CD4-positive, alpha-beta T cell treated with Interleukin-6 for 4 hours (primary cell): ENCODE measurements around the gene LTK.

Source experiments
- DNase-seq: peaks from one replicate; pipeline ENCODE4 v3.0.0-alpha.2; 2020; ENCODE audit warnings: mixed read lengths

The LTK gene

DNA sequence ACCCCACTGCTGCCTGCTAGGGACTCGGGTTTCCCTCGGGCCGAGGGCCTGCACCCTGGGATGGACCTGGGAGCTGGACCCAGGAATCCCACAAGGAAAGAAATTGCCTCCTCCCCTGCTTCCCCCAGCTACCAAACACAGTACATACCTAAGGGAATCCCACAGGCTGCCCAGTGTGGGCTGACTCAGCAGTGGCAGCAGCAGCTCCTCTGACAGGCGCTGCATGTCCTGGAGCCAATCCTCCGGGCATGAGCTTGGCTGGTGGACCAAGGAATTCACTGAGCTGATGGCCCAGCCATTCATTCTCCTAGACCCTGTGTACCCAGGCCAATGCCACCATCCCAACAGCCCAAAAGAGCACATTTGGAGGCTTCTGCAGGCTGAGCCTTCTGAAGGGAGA is 9.5 kb upstream of the LTK start:
- DNase-seq: no peak

DNA sequence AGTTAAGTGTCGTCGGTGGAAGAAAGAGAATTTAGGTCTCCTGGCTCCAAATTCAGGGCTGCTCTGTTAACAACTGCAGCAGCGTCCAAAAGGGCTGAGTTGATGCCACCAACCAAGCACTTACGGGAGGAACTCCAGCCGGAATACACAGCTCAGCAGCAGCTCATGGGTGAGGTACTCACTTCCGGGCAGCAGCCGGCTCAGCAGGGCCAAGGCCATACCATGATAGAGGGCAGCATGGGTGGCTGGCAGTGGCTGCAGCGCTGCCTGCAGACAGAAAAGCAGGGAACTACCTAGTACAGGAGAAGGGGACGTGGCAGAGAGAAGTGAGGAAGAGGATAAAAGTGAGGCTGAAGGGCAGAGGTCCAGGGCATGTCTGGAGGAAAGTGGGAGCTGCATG is 8.0 kb upstream of the LTK start:
- DNase-seq: no peak

DNA sequence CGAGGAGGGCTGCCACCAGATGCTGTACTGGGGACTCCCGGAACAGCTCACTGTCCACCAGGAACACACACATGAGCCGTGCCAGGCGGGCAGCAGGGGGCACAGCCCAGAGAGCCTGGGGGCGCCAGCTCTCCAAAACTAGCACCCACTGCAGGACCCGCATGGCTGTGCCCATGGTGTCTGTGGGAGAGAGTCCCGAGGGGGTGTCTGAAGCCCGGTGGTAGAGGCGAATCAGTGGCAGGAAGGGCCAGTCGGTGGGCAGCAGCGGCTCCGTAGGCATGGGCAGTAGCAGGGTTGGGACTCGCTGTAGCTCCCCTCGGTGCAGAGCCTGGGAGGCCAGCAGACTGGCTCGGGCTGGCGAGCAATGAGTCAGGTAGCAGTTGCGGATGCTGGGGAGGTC is 7.0 kb upstream of the LTK start:
- DNase-seq: no peak

DNA sequence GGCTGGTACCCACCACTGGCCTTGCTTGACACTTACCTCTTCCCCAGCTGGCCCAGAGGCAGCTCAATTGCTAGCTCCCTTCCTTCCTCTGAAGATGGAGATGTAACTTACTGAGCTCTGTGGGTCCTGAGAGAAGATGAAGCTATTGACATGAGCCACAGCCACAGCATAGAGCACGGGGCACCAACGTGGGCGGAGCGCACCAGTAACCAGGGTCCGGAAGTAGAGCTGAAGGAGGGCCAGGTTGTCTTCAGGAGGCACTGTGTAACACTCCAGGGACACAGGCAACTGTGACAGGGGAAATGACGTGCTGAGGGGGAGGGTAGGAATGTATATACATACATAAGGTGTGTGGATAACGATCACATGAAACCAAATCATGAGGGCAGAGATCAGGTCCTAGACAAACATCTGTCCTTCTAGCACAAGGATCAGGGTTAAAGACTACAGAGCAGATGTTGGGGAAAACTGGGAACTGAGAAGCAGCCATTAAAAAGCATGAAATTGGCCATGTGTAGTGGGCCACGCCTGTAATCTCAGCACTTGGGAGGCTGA is 4.3 kb upstream of the LTK start:
- DNase-seq: no peak

DNA sequence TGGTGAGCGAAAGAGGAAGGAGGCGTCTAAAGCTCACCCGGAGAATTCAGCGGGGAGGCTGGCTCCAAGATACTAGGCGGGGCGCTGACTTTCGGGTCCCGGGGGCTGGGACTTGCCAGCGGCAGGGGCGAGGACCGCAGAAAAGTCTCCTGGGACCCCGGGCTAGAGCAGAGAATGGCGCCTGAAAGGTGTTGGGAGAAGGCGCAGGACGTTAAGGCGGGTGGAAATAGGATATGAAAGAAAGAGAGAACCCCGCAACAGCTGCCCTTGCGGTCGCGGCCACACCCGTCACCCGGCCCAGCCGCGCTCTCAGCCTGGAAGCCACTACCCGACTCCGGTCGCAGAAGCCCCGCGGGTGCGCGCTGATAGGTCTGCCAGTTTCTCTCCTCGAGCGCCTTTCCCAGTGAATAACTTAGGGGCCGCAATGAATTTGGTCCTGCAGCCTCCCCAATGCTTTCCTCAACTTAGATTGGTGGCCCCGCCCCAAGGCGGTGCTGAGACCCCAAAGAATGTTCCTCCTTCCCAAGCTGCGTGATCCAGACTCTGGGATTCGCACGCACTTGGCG is 604 bp downstream of the LTK start:
- peak; percentile 43 for DNase-seq

DNA sequence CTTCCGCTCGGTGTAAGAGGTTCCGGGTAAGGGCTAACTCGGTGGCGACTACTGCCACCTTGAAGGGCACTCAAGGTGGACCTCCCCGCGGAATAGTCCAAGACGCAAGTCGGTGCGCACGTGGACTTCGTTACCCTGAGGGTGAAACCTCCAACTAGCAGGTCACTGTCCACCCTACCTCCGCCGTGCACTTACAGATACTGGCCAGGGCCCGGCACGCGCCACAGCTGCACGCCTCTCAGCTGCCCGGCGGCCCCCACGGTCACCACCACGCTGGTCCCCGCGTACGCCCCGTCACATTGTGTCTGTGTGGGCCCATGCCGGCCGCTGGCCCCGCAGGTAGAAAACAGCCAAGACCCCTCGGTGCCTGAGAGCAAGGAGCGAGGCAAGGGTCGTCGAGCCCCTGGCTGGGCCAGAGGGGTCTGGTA is 1.1 kb downstream of the LTK start:
- DNase-seq: no peak

DNA sequence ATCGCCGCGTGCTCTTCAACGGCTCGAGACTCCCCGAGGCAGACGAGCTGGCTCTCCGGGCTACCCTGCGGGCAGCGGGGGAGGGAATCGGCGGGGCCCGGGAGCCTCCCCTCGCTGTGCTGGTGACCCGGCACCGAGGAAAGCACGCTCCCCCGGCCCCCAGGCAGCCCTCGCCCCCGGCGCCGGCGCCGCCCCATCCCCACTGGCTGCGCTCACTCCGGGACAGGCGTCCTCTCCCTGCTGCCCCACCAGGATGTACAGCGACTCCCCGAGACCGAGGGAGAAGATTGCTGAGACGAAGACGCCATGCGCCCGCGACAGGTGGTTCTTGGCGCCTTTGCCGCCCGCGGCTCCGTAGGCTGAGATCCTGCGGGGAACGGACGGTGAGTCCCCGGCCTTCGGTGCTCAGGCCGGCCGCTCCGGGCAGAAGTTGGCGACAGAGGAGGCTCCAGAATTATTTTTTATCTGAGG is 1.7 kb downstream of the LTK start:
- DNase-seq: peak; percentile 29

DNA sequence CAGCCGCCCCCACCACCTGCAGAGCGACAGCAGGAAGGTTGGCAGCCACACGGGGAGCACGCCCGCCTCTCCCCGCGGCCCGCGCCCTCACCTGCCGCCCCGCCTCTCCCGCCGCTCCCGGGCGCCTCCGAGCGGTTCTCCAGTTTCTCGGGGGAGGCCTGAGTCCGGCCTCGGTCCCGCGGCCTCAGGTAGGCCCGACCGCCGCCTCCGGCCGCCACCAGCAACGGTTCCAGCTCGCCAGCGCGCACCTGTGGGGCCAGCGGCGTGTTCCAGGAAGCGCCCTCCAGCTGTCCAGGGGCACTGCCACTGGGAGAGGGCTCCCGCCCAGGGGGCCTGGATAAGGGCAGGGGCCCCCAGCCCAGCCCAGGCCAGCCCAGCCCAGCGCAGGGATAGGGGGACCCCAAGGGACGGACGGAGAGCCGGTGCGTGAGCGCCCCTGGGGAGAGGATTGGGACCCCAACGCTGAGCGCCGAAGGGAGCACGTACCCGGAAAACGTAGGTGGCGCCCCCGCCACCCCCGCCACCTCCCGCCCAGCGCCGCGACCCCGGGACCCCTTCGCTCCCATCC is 2.2 kb downstream of the LTK start:
- DNase-seq: no peak

DNA sequence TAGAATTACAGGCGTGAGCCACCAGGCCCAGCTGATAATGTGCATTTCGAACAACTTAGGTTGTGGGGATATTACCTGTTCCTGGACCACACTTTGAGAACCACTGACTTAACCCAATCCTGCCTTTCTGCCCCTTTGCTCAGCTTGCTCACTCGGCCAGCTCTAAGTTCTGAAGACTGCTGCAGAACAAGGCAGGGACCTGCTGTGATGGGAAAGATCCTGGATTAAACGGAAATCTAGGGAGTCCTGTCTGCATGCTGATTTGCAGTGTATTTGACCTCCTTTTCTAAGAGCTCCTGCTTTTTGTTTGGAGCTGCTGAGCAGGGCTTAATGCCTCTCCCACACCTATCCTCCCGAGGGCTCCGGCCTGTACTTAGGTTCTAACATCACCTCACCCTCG is 2.9 kb downstream of the LTK start:
- no peak for DNase-seq

DNA sequence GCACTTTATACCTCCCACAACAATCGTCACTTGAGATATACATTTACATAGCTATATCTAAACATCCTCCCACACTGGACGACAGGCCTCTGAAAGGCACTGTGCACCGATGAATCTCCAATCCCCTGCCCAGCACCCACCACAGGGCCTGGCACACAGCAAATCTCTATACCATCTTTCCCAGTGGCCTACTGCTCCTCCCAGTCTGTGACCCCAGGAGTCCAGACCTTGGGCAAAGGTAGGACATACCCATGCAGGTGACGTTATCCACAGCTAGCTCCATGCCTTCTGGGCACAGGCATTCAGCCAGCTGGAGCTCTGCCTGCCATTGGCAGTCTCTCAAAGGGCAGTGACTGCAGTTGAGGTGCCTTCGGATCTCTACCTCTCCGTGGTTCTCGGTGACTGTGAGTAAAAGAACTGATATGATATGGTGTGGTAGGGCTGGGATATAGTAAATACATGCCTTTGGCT is 5.8 kb downstream of the LTK start:
- no peak for DNase-seq

DNA sequence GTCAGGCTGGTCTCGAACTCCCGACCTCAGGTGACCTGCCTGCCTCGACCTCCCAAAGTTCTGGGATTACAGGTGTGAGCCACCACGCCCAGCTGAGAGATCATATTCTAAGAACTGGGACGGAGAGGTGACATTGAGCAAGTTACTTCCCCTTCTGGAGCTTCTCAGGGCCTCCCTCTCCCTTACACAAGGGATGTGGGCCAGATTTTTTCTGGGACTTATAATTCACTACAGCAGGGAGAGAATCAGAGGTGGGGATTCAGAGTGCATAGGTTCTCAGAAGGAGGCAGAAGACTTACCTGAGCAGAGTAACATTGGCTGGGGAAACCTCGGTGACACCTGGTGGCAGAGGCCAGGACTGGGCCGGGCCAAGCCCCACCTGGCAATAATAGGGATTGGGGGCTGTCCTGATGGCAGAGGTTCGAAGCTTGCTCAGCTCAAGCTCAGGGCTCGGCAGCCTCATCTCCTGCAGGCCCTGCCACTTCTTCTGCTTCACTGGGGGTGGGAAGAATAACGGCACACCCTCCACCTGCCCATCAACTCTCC is 6.8 kb downstream of the LTK start:
- DNase-seq: peak; percentile 18

DNA sequence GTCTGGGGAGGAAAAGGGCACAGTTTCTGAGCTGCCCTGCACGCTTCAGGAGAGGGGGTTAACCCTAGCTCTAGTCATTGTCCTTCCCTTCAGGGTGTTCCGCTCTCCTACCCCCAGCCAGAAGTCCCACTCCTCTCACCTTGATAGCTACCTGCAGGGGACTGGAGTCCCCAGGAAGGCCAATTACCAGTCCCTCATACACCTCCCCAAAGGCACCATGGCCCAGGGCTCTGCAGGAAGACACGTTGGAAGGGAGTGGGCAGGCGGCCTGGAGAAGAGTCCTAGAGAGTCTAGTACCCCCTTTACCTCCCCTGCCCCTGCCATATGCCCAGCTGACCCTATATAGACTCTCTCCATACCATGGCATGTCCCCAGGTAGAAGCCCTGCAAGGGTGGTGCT is 7.9 kb downstream of the LTK start:
- no peak for DNase-seq

DNA sequence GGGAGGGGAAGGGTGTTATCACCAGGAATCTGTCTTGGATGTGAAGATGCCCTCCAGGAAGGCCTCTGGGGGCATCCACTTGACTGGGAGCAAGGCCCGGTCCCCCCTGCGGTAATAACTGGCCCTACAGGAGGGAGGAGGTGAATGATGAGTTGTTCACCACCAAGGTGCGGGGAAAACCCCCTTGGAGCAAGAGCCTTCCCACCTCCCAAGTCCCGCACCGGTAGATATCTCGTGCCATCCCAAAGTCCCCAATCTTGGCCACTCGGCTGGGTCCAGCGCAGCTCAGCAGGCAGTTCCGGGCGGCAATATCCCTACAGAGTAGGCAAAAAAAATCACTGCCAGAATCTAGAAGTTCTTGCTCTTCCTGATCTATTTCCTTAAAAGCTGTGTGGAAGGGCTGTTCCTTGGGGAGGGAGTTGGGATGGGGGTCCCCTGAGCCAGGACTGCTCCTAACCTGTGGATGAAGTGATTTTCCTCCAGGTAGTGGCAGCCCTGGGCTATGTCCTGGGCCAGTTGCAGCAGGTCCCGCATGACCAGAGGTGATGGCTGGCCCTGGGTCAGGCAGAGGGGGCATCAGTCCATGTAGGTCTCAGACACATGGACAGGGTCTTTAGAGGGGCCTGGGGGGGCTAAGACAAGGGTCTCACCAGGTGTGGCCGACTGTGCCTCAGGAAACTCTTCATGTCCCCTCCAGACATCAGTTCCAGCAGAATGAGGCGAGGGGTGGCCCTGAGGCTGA is 8.7 kb downstream of the LTK start:
- DNase-seq: no peak

DNA sequence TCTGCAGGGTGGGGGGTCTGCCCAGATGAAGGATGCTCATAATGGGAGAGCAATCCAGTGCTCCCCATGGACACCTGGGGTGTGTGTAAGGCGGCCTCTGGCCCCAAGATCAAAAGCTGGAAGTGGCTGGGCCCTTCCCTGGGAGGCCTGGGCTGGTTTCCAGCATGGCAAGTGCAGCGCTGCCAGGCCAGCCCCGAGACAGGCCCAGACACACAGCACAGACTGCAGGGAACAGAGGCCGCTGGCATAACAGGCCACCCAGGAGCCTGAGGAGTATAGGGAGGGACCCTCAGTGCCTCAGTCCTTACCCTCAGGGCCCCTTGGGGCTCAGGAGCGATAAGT is 10.0 kb downstream of the LTK start:
- DNase-seq: no peak

DNA sequence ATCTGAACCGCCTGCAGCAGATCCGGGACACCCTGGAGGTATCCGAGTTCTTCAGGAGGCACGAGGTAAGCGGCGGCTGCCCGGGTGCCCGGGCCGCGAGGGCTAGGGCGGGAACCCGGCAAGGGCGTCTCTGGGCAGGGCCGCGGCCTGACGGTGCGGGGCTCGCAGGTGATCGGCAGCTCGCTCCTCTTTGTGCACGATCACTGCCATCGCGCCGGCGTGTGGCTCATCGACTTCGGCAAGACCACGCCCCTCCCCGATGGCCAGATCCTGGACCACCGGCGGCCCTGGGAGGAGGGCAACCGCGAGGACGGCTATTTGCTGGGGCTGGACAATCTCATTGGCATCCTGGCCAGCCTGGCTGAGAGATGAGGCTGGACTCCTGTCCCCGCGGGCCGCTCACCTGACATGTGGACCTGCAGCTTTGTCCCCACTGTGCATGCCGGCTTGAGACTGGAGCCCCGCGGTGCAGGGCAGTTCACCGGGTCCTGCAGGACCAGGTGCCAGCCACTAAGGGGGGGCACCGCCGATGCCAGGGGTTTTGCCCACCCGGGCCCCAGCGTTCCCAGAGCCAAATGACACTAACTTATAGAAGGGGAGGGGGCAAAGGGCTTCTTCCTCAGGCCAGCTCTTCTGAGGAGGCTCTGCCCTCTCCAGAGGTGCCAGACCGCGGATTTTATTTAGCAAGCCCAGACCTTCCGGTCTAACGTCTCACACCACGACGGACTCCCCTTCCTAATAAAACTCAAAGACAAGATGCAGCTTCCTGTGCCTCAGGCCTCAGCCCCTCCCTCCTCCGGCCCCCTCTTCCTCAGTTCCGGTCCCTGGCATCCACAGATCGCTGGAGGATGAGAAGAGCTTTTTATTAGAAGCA is 10.6 kb downstream of the LTK start:
- peak; percentile 14 for DNase-seq

DNA sequence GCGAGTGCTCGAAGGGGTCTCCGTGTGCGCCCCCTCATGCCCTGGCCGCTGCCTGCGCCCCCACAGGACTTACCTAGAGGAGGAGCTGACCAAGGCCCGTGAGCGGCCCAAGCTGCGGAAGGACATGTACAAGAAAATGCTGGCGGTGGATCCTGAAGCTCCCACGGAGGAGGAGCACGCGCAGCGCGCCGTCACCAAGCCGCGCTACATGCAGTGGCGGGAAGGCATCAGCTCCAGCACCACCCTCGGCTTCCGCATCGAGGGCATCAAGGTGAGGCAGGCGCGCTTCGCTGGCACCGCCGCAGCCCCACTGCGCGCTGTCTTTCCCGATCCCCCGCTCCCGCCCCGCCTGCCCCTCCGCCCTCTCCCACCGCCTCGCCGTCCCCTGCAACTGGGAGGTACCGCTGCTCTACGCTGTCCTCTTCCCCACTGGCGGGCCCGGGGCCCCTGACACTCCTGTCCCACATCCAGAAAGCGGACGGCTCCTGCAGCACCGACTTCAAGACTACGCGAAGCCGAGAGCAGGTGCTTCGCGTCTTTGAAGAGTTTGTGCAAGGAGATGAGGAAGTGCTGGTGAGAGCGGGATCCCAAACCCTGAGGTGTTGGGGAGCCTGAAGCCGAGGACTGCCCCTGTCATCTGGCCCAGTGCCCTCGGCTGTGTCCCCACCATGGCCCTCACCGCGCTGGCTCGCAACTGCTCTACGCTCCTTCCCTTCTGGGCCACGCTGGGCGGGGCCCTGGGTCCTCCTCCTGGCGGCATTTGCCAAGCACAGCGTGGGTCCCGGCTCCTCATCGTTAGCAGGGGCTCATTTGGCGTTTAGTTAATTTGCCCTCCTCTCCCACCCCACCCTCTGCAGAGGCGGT is 11.5 kb downstream of the LTK start:
- peak; percentile 63 for DNase-seq

DNA sequence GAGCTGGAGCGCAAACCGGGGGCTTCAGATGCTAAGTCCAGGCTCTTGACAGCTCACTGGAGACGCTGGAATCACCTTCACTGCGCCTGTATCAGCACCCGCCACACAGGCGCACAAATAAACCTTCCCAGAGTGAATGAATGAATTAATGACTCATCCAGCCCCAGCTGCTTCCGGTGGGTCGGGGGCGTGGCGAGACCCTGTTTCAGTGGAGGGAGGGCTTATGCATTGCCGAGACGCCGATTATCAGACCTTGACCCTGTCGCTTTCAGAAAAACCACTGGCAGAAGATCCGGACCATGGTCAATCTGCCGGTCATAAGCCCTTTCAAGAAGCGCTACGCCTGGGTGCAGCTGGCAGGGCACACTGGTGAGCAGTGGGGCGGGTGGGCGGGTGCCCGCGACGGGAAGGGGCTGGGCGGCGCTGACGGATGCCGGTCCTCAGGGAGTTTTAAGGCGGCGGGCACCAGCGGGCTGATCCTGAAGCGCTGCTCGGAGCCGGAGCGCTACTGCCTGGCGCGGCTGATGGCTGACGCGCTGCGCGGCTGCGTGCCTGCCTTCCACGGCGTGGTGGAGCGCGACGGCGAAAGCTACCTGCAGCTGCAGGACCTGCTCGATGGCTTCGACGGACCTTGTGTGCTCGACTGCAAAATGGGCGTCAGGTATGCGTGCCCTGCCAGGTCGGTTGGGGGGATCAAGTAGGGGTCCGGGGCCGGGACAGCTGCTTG is 12.3 kb downstream of the LTK start:
- DNase-seq: peak; percentile 49

DNA sequence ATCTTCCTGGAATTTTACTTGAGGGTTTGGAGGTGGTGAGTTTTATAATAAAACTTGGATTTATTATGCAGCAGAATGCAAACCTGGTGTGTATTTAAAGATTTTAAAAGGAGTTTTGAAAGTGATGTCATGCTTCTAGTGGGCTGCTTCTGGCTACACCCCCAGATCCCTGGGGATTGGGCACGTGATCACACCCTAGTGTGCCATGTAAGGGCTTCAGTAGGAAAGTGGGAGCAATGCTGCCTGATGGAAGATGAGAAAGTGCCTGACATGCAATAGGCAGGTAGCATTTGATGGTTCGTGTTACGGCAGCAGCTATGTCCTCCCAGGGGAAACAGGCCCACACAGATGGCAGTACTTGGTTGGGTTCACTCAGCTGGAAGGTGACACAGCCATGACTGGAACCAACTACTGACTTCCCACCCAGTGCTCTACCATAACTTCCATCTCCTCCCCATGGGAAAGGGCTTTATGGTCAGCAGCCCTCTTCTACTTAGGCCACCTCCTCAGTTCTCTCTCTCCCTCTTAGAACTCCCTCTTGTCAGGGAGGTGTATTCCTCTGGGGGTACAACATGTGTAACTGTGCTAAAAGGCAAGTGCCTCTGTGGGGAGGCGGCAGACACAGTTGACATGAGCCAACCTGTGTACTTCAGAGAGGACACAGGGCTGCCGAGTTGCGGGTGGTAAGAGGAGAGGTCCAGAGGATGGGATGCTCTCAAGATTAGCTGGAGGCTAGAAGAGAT is 14.3 kb downstream of the LTK start:
- no peak for DNase-seq

DNA sequence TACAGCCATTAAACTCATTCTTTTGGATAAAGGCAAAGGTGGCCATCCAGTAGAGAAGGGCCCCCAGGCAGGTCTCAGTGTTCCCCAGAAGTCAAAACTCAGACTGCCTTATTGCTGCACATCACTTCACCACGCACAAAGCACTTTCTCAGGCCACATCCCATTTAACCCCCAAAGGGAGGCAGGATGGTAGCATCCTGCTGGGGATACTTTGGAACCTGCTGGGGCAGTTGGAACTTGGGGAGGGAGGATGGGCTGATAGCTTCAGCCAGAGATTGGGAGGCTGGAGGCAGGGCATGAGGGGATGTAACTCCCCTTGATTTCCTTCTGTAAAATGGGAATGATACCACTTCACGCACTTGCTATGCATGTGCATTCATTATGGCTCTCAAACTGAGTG is 15.0 kb downstream of the LTK start:
- DNase-seq: no peak
